Daoy (cell line): ENCODE data around the gene GDF10. TPM values are rescaled to one million over a fixed set of nuclear protein-coding genes. Genes with fewer than 3 reads are reported as not detected.

Experiments
- DNase-seq: peaks from one replicate; pipeline ENCODE4 v3.0.0-alpha.2; 2015; ENCODE audit warnings: low read depth
- total RNA-seq: library from RNA; depleted of rRNA; stranded (reverse); fragments of >200 nt; shearing (Covaris generic); gene quantifications from 2 replicates; pipeline ENCODE4 v1.2.3, GENCODE V29; 2014; rRNA removed

GDF10 gene
- 0.23 TPM in 1 of 2 replicates, not detected in the other for total RNA-seq

- DNase-seq: no peak
Measured at GRCh38 chr10:47299611-47300428, at the start of gene GDF10. GDF10 (plus strand) TSS chr10:47300197; CDS start chr10:47300652, 455 bp downstream.

- no peak for DNase-seq
Measured at GRCh38 chr10:47252093-47252780, 47.8 kb upstream of the GDF10 start.

- DNase-seq: no peak
Measured at GRCh38 chr10:47253030-47253637, 46.9 kb upstream of the GDF10 start.

- DNase-seq: peak; percentile 72
Measured at GRCh38 chr10:47253651-47254375, 46.2 kb upstream of the GDF10 start.

- DNase-seq: no peak
Measured at GRCh38 chr10:47254611-47255010, 45.4 kb upstream of the GDF10 start.

GRCh38 chr10:47255033-47255813, 44.8 kb upstream of the GDF10 start:
- no peak for DNase-seq

- DNase-seq: no peak
Measured at GRCh38 chr10:47255866-47256265, 44.1 kb upstream of the GDF10 start.

GRCh38 chr10:47256751-47257336, 43.2 kb upstream of the GDF10 start:
- DNase-seq: no peak

GRCh38 chr10:47257396-47258120, 42.4 kb upstream of the GDF10 start:
- peak; percentile 28 for DNase-seq

GRCh38 chr10:47258921-47259320, 41.1 kb upstream of the GDF10 start:
- no peak for DNase-seq

- no peak for DNase-seq
Measured at GRCh38 chr10:47259466-47259865, 40.5 kb upstream of the GDF10 start.

- no peak for DNase-seq
Measured at GRCh38 chr10:47260505-47261111, 39.4 kb upstream of the GDF10 start.

GRCh38 chr10:47261121-47261520, 38.9 kb upstream of the GDF10 start:
- no peak for DNase-seq

- DNase-seq: no peak
Measured at GRCh38 chr10:47261556-47261955, 38.4 kb upstream of the GDF10 start.

- peak; percentile 15 for DNase-seq
Measured at GRCh38 chr10:47262606-47263533, 37.1 kb upstream of the GDF10 start.

GRCh38 chr10:47264797-47265281, 35.2 kb upstream of the GDF10 start:
- no peak for DNase-seq

GRCh38 chr10:47266602-47267001, 33.4 kb upstream of the GDF10 start:
- DNase-seq: no peak

GRCh38 chr10:47268696-47269095, 31.3 kb upstream of the GDF10 start:
- no peak for DNase-seq
